Adrenal gland (tissue), 12 donors: Measurements from ENCODE around the gene UGT1A6. TPM values are rescaled to one million over a fixed set of nuclear protein-coding genes. Genes with fewer than 3 reads are reported as not detected.

Experiments
- DNase-seq, 7 donors: peaks; one replicate each; pipeline ENCODE4 v3.0.0-alpha.2; 2019 to 2020
- H3K27ac ChIP-seq, 5 donors: fragments of 200-600 bp; sonication (generic) in 4 of 5; 1 replicate in 3 of 5; 2 replicates in 2 of 5; pipeline versions ENCODE4 v1.5.1 to v1.8.0; 2016 to 2020; ENCODE audit warnings: mild to moderate bottlenecking in 1 of 5
- H3K27me3 ChIP-seq: fragments of 200-600 bp; 2 replicates; pipeline ENCODE4 v1.8.0; 2021
- H3K36me3 ChIP-seq, 2 donors: fragments of 200-600 bp; replicated peaks in 1 of 2; 1 replicate in 1 of 2; 2 replicates in 1 of 2; pipeline versions ENCODE4 v1.5.1 to v1.8.0; 2018 to 2022
- H3K4me1 ChIP-seq, 2 donors: fragments of 200-600 bp; replicated peaks in 1 of 2; 1 replicate in 1 of 2; 2 replicates in 1 of 2; pipeline versions ENCODE4 v1.5.1 to v1.8.0; 2018 to 2021
- H3K4me3 ChIP-seq, 4 donors: fragments of 200-600 bp; sonication (generic) in 3 of 4; one replicate each; pipeline ENCODE4 v1.5.1; 2016 to 2018
- H3K9me3 ChIP-seq, 3 donors: fragments of 200-600 bp; sonication (generic) in 1 of 3; replicated peaks in 1 of 3; 1 replicate in 2 of 3; 2 replicates in 1 of 3; pipeline versions ENCODE4 v1.5.1 to v1.8.0; 2016 to 2021
- POLR2A ChIP-seq, 2 donors: fragments of 450-650 bp; IDR thresholded peaks; one replicate each; pipeline ENCODE4 v1.6.1; 2017; ENCODE audit warnings: antibody characterized with exemption in 2 of 2, mild to moderate bottlenecking in 2 of 2, moderate library complexity in 1 of 2
- WGBS, 4 donors: extraction: QIAGEN DNeasy Blood & Tissue Kit in 2 of 4; methylation state at CpG; one replicate each; pipeline versions ENCODE4 v1.1.5 to v1.1.7; 2013 to 2017; 5-methylcytosine and 5-hydroxymethylcytosine counted together
- intact Hi-C, 2 donors: fragments of 100-400 bp; cut with DNase I; formaldehyde crosslinking; loops; one replicate each; pipeline versions ENCODE4 v1.14.1 to v1.15.0; 2022 to 2023
- polyA plus RNA-seq, 3 donors: library from polyadenylated mRNA; stranded (reverse); fragments of 200-250 nt in 2 of 3; fragments of 350-450 nt in 1 of 3; fragmentation: Illumina TruSeq in 1 of 3; extraction: RNeasy Lipid Tissue Mini Kit (QIAGEN cat#74804) in 1 of 3; gene quantifications; one replicate each; pipeline ENCODE4 v1.2.3, GENCODE V29; 2013 to 2014
- total RNA-seq, 9 donors: library from RNA; depleted of rRNA in 4 of 9; stranded (reverse); fragments of >200 nt in 4 of 9; fragments of 120-200 nt in 1 of 9; fragmentation: NEBNext Ultra II Directional in 1 of 9; extraction: Animal tissue kit (Norgen Biotek cat#: 25700) in 1 of 9; gene quantifications; one replicate each; pipeline versions ENCODE4 v1.1.0 to v1.2.4, GENCODE V29; 2013 to 2023
- TF ChIP-seq, protein P1 (sequence below), 6 experiments: fragments of 450-650 bp in 4 of 6; fragments of 200-600 bp in 2 of 6; sonication (generic) in 1 of 6; IDR thresholded peaks; 1 replicate in 5 of 6; 2 replicates in 1 of 6; pipeline versions ENCODE4 v1.5.1 to v1.8.0; 2016 to 2021; ENCODE audit warnings: antibody characterized with exemption in 6 of 6, mild to moderate bottlenecking in 2 of 6, moderate library complexity in 1 of 6
- donor health status: healthy with polysubstance abuse.
- donor health status: Bipolar disorder and iron deficiency.
- donor health status: DM: yes; HTN: yes; CAD: no.
- donor health status: DM: no; HTN: no; CAD: no.
- donor health status: DM: no; HTN: no; CAD: no.
- donor health status: DM: yes; HTN: yes; CAD: no.

The UGT1A6 gene
- total and polyA plus RNA-seq, 12 donors: 0.16 TPM; not detected in 11

DNA sequence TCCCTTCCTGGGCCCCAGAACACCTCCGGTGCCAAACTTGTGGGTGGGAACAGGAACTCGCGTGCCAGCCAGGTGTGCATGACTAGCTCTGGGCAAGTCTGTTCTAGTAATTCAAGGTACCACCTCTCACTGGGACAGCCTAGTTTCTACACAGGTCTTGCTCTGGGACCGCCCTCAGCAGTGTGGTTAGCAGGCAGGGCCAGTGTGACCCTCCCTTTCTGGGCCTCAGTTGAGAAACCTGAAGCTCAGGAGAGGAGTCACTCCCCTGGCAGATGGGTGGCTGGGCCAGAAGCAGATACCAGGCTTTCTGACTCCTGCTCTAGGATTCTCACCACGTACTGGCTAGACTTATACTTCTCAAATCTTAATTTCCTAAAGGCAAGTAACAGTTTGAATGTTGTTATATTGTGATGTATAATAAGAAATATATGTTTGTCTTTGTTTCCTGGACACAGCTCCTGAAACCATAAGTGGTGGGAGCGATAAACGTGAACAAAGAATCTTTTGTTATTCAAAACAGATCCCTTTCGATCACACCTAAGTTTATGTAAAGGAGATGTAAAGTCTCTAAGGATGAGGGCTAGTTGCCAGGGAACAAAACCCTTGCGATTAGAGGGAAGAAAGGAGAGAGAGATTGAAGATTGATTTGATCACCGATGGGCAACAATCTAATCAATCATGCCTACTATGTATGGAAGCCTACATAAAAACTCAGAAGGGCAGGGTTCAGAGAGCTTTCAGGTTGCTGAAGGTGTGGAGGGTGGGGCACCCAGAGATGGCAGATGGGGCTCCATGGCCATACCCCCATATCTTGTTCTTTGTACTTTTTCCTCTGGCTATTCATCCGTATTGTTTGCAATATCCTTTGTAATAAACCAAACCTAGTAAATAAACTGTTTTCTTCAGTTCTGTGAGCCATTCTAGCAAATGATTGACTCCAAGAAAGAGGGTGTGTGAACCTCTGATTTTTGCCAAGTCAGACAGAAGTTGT, 952 bp upstream of the UGT1A6 start:
- Histone ChIP-seq H3K9me3 (no peaks in the 10 kb centered on the region), H3K27me3 (no peaks in the 10 kb centered on the region), H3K4me1 (no peaks in the 10 kb centered on the region), H3K4me3 (no peak overlapping the region), H3K36me3 (no peaks in the 10 kb centered on the region), H3K27ac (no peak overlapping the region)
- no peak for DNase-seq
- intact Hi-C loops: no loop called here
- 80 to 84% (median 81%) methylated on average over 10 to 11 of the region's 11 CpGs for WGBS, 4 donors
- TF ChIP-seq POLR2A (IDR thresholded peaks at IDR 0.05): no peak
- TF ChIP-seq, protein P1, sequence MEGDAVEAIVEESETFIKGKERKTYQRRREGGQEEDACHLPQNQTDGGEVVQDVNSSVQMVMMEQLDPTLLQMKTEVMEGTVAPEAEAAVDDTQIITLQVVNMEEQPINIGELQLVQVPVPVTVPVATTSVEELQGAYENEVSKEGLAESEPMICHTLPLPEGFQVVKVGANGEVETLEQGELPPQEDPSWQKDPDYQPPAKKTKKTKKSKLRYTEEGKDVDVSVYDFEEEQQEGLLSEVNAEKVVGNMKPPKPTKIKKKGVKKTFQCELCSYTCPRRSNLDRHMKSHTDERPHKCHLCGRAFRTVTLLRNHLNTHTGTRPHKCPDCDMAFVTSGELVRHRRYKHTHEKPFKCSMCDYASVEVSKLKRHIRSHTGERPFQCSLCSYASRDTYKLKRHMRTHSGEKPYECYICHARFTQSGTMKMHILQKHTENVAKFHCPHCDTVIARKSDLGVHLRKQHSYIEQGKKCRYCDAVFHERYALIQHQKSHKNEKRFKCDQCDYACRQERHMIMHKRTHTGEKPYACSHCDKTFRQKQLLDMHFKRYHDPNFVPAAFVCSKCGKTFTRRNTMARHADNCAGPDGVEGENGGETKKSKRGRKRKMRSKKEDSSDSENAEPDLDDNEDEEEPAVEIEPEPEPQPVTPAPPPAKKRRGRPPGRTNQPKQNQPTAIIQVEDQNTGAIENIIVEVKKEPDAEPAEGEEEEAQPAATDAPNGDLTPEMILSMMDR (IDR thresholded peaks at IDR 0.05): no peak

DNA sequence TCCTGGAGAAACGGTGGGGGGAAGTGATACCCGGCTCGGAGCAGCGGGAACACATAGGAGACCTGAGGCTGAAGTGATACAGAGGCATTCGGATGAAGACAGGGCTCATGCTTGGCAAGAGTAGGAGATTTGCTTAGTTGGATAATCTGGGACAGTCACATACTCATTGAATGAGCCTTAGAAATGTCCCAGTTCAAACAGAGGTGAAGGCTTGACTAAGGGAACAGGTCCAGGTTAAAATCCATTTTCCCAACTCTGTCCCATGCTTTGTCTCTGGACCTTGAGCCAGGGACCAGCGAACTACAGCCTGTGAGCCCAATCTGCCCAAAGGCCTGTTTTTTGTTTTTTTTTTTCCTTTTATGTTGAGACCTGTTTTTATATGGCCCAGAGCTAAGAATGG, 1.3 kb downstream of the UGT1A6 start:
- DNase-seq: no peak
- no peaks in the 10 kb centered on the region for H3K27me3 ChIP-seq
- TF ChIP-seq POLR2A (IDR thresholded peaks at IDR 0.05): no peak
- TF ChIP-seq, protein P1 (IDR thresholded peaks at IDR 0.05): no peak
- WGBS, 4 donors: 69 to 74% (median 71%) methylated on average over 6 of the region's 6 CpGs
- no peak overlapping the region for H3K4me3 ChIP-seq
- no peaks in the 10 kb centered on the region for H3K9me3 ChIP-seq
- no peaks in the 10 kb centered on the region for H3K36me3 ChIP-seq
- H3K4me1 ChIP-seq: no peaks in the 10 kb centered on the region
- H3K27ac ChIP-seq: no peak overlapping the region
- intact Hi-C loops: no loop called here

DNA sequence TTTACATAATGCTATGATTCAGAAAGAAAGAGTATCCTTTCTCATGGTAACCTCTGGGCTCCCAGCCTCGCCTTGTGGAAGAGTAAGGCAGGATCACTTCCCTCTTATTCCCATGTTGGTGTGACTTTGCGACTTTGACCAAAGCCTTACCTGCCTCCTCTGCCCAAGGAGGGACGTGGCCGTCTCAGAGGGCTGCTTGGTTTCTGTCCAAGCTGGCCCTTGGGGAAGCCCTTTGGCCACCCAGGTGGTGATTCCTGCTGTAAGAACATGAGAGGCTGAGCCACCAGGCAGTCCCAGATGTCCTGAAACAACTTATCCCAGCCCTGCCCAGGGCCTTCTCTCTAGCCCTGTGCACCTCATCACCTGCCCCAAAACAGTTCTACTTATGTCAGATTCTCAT, 6.0 kb downstream of the UGT1A6 start:
- WGBS, 4 donors: 73 to 84% (median 81%) methylated on average over 4 of the region's 4 CpGs
- H3K9me3 ChIP-seq: no peaks in the 10 kb centered on the region
- no peak for DNase-seq

DNA sequence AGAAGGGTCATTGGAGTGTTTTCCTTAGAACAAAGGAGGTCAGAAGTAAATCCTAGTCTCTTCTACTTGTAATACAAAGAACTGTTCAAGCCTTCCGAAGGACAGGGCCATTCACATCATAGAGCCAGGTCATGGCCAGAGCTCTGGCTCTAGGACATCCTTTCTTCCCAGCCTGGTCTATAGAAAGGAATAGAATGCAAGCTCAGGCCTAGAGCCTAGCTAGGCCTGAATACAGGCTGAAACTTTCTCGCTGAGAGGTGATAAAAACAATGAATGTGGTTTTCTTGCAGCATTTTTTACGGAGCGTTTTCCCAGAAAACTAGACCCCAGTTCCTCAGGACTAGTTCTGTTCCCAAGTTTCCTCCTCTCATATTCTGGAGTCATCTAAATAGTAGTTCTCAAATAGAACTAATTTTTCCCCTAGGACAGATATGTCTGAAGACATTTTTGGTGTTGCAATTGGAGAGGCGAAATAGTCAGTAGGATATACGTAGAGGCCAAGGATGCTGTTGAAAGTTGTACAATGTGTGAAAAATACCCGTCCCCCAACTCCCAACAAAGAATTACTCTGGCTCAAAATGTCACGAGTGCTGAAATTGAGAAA, 6.8 kb downstream of the UGT1A6 start:
- TF ChIP-seq POLR2A (IDR thresholded peaks at IDR 0.05): no peak
- TF ChIP-seq, protein P1 (IDR thresholded peaks at IDR 0.05): no peak
- 83 to 95% (median 89%) methylated on average over 8 of the region's 8 CpGs for WGBS, 4 donors
- no peak overlapping the region for H3K4me3 ChIP-seq
- peaks cover 6 to 7% of the 10 kb centered on the region in 2 donors for H3K4me1 ChIP-seq
- H3K27me3 ChIP-seq: no peaks in the 10 kb centered on the region
- H3K27ac ChIP-seq: peak overlapping the region in 4 of 5 donors; percentile 8 to 88 (median 54)
- no peaks in the 10 kb centered on the region for H3K36me3 ChIP-seq
- no peak for DNase-seq
- intact Hi-C loops: no loop called here
- no peaks in the 10 kb centered on the region for H3K9me3 ChIP-seq

More for the DNA sequence above, 6.0 kb downstream of the UGT1A6 start:
- Histone ChIP-seq H3K36me3 (no peaks in the 10 kb centered on the region), H3K27me3 (no peaks in the 10 kb centered on the region), H3K4me3 (no peak overlapping the region), H3K27ac (no peak overlapping the region), H3K4me1 (peaks cover 6 to 7% of the 10 kb centered on the region in 2 donors)
- intact Hi-C loops: no loop called here
- no peak for TF ChIP-seq POLR2A (IDR thresholded peaks at IDR 0.05)
- TF ChIP-seq, protein P1 (IDR thresholded peaks at IDR 0.05): no peak
